SU-DHL-6 (cell line): Measurements from ENCODE around the gene MRPL44.

Experiments used
- H2AFZ ChIP-seq: fragments of 200-600 bp; sonication (generic); 2 replicates; pipeline ENCODE4 v1.6.1; 2014; ENCODE audit warnings: low read depth, mild to moderate bottlenecking, moderate library complexity, mixed read lengths, antibody characterized with exemption, low read length; ENCODE audit not compliant: severe bottlenecking
- H3F3A ChIP-seq: fragments of 200-600 bp; shearing (Covaris generic); 2 replicates; pipeline ENCODE4 v1.6.0; 2016; ENCODE audit warnings: antibody characterized with exemption, mild to moderate bottlenecking; ENCODE audit not compliant: insufficient read depth
- H3K27ac ChIP-seq: fragments of 200-600 bp; sonication (generic); 2 replicates; pipeline ENCODE4 v1.5.1; 2016; ENCODE audit warnings: low read depth, mild to moderate bottlenecking, low read length, moderate library complexity, mixed read lengths
- H3K27me3 ChIP-seq: fragments of 200-600 bp; sonication (generic), shearing (Covaris generic); 2 replicates; pipeline ENCODE4 v1.6.0; 2014; ENCODE audit warnings: mild to moderate bottlenecking, low read length
- H3K36me3 ChIP-seq: fragments of 200-600 bp; sonication (generic); 2 replicates; pipeline ENCODE4 v1.6.1; 2014; ENCODE audit warnings: mild to moderate bottlenecking, low read length, mixed read lengths
- H3K4me2 ChIP-seq: fragments of 300-600, 200-600 bp; shearing (Covaris generic), sonication (generic); 2 replicates; pipeline ENCODE4 v1.6.0; 2014; ENCODE audit warnings: low read length, low read depth, mild to moderate bottlenecking; ENCODE audit not compliant: poor library complexity, severe bottlenecking
- H3K4me3 ChIP-seq: fragments of 200-600 bp; sonication (generic); 2 replicates; pipeline ENCODE4 v1.5.1; 2014; ENCODE audit warnings: antibody characterized with exemption, low read length, mild to moderate bottlenecking, mixed read lengths; ENCODE audit not compliant: insufficient read depth, poor library complexity, severe bottlenecking
- H3K79me2 ChIP-seq: fragments of 200-600 bp; sonication (generic); 2 replicates; pipeline ENCODE4 v1.6.1; 2014; ENCODE audit warnings: mild to moderate bottlenecking, low read length, moderate library complexity; ENCODE audit not compliant: insufficient read depth
- H3K9ac ChIP-seq: fragments of 200-600 bp; sonication (generic); 2 replicates; pipeline ENCODE4 v1.7.0; 2014; ENCODE audit warnings: mild to moderate bottlenecking, low read length
- H3K9me2 ChIP-seq: fragments of 200-600 bp; sonication (generic); replicated peaks from 2 replicates; pipeline ENCODE4 v1.6.1; 2014; ENCODE audit warnings: low read length; ENCODE audit not compliant: insufficient read depth
- H3K9me3 ChIP-seq: fragments of 200-600 bp; sonication (generic); 2 replicates; pipeline ENCODE4 v1.6.1; 2014; ENCODE audit warnings: low read length, mixed read lengths; ENCODE audit not compliant: insufficient read depth
- H4K20me1 ChIP-seq: fragments of 200-600 bp; sonication (generic); 2 replicates; pipeline ENCODE4 v1.6.1; 2014; ENCODE audit warnings: low read depth, mild to moderate bottlenecking, antibody characterized with exemption, low read length, moderate library complexity, mixed read lengths
- CTCF ChIP-seq: fragments of 200-600 bp; sonication (generic); IDR thresholded peaks from one replicate; pipeline ENCODE4 v1.5.1; 2017; ENCODE audit warnings: antibody characterized with exemption, mild to moderate bottlenecking, low read length, moderate library complexity; ENCODE audit not compliant: insufficient read depth, poor library complexity, severe bottlenecking
- EZH2phosphoT487 ChIP-seq: fragments of 200-600 bp; sonication (generic), shearing (Covaris generic); conservative IDR thresholded peaks from 2 replicates; pipeline ENCODE4 v1.6.1; 2018; ENCODE audit warnings: mild to moderate bottlenecking, antibody characterized with exemption, low read length, moderate library complexity, mixed read lengths

The MRPL44 gene

GRCh38 chr2:223969856-223970255 lies 12.6 kb downstream of the MRPL44 start:
- H3K9ac ChIP-seq = no peak overlapping the region
- peaks cover 7% of the 10 kb centered on the region; the same call in 1 of the 2 replicates for H3K79me2 ChIP-seq
- H3F3A ChIP-seq = peaks cover 10% of the 10 kb centered on the region; the same call in 1 of the 2 replicates
- TF ChIP-seq CTCF (no peak), EZH2phosphoT487 (no peak)
- H3K27ac ChIP-seq = no peak overlapping the region
- H4K20me1 ChIP-seq = no peaks in the 10 kb centered on the region
- peaks cover 19% of the 10 kb centered on the region; the same call in 1 of the 2 replicates for H3K36me3 ChIP-seq
- no peaks in the 10 kb centered on the region for H3K27me3 ChIP-seq
- no peak overlapping the region for H2AFZ ChIP-seq
- no peak overlapping the region for H3K4me2 ChIP-seq
- H3K9me3 ChIP-seq = no peaks in the 10 kb centered on the region
- no peaks in the 10 kb centered on the region for H3K9me2 ChIP-seq
- H3K4me3 ChIP-seq = no peak overlapping the region

GRCh38 chr2:223970343-223971128 lies 13.3 kb downstream of the MRPL44 start:
- Histone ChIP-seq H4K20me1 (no peaks in the 10 kb centered on the region), H3K4me3 (no peak overlapping the region), H3K27me3 (no peaks in the 10 kb centered on the region), H2AFZ (no peak overlapping the region), H3K9ac (no peak overlapping the region), H3K9me2 (no peaks in the 10 kb centered on the region), H3K9me3 (no peaks in the 10 kb centered on the region), H3K4me2 (no peak overlapping the region), H3F3A (peaks cover 10% of the 10 kb centered on the region; the same call in 1 of the 2 replicates), H3K27ac (no peak overlapping the region), H3K36me3 (peaks cover 13% of the 10 kb centered on the region; the same call in 1 of the 2 replicates), H3K79me2 (peaks cover under 1% of the 10 kb centered on the region; the same call in 1 of the 2 replicates)
- TF ChIP-seq CTCF (peak; percentile 83), EZH2phosphoT487 (no peak)

GRCh38 chr2:223971731-223972130 lies 14.5 kb downstream of the MRPL44 start:
- no peaks in the 10 kb centered on the region for H3K79me2 ChIP-seq
- no peaks in the 10 kb centered on the region for H3K9me3 ChIP-seq
- H3K4me3 ChIP-seq = no peak overlapping the region
- no peaks in the 10 kb centered on the region for H4K20me1 ChIP-seq
- no peaks in the 10 kb centered on the region for H3K9me2 ChIP-seq
- no peak for TF ChIP-seq CTCF
- no peak for TF ChIP-seq EZH2phosphoT487
- no peak overlapping the region for H3K9ac ChIP-seq
- no peak overlapping the region for H3K4me2 ChIP-seq
- H2AFZ ChIP-seq = no peak overlapping the region
- peaks cover 10% of the 10 kb centered on the region; the same call in 1 of the 2 replicates for H3F3A ChIP-seq
- H3K36me3 ChIP-seq = peaks cover 8% of the 10 kb centered on the region; the same call in 1 of the 2 replicates
- no peaks in the 10 kb centered on the region for H3K27me3 ChIP-seq
- no peak overlapping the region for H3K27ac ChIP-seq
